ENCODE results near the gene KLF11. TPM values are rescaled to one million over a fixed set of nuclear protein-coding genes. Genes with fewer than 3 reads are reported as not detected.
A peak's percentile ranks its signal among the peaks of the same experiment; 100 is the strongest.
"Not testable (repeated sequence)": the region's sequence is repeated elsewhere in the genome, so short reads cannot be mapped to it uniquely, and the experiment has no call there.

The KLF11 gene
- total RNA-seq, 4 donors from 2014 or later = 42.5 to 86.1 (median 61.2) TPM

DNA sequence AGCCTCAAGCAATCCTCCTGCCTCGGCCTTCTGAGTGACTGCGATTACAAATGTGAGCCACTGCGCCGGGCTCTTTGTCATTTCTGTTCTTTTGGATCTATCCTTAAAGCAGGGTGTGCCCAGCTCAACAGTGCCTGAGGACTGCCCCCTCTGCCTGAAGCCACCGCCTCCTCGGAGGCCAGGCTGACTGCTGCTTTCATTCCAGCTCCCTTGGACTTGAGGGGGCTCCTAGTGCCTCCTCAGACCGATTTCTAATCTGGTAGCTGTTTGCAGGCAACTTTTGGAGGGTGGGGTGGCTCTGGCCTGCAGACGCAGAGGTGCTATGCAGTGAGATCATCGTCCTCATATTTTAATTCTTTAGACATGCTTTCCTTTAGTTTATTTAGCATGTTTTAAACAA, 35.9 kb upstream of the KLF11 start:
- 38 to 47% methylated on average over 9 of the region's 9 CpGs for WGBS, 2 donors
- no peak for TF ChIP-seq POLR2A (IDR thresholded peaks at IDR 0.05)
- TF ChIP-seq, protein P1, sequence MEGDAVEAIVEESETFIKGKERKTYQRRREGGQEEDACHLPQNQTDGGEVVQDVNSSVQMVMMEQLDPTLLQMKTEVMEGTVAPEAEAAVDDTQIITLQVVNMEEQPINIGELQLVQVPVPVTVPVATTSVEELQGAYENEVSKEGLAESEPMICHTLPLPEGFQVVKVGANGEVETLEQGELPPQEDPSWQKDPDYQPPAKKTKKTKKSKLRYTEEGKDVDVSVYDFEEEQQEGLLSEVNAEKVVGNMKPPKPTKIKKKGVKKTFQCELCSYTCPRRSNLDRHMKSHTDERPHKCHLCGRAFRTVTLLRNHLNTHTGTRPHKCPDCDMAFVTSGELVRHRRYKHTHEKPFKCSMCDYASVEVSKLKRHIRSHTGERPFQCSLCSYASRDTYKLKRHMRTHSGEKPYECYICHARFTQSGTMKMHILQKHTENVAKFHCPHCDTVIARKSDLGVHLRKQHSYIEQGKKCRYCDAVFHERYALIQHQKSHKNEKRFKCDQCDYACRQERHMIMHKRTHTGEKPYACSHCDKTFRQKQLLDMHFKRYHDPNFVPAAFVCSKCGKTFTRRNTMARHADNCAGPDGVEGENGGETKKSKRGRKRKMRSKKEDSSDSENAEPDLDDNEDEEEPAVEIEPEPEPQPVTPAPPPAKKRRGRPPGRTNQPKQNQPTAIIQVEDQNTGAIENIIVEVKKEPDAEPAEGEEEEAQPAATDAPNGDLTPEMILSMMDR (IDR thresholded peaks at IDR 0.05) = no peak
- no peak overlapping the region for H3K4me3 ChIP-seq (ENCODE audit: low read depth, poor library complexity, severe bottlenecking)
- intact Hi-C loops (cut with DNase I; ENCODE audit: low total_unique reads) = no loop called here
- no peak for DNase-seq (ENCODE audit: low spot score in 2 of 2)

DNA sequence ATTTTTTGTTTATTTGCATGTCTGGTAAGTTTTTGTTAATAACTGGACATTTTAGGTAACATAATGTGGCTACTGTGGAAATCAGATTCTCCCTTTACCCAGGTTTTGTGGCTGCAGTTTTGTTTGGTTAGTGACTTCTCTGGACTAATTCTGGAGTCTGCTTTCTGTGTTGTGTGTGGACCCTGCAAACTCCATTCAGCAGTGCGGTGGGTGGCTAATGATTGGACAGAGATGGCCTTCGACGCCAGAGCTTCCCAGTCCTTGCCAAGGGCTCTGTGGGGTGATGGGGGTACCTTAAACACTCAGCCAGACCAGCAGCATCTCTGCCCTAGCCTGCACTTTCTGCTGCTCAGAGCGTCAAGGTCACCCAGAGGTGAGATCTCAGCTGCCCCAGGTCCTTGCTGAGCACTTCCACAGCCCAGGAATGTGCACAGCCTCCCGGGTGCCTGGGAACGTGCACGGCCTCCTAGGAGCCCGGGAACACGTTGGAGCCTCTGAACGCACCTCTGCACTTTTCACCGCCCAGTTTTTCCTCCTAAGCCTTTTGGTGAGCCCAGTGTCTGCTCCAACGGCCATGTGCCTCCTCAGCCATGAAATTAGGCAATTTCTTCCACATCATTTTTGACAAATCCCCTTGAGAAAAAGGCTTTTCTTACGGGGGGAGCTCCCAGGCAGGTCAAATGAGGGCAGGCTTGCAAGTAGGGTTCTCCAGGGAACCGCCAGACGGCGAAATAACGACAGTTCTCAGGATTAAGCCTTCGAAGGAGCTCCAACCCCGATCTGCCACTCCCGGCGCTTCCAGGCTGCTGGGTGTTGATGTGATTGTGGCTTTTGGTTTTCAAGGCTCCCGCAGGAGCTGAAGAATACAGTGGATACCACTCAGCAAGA, 35.2 kb upstream of the KLF11 start:
- 67 to 73% methylated on average over 22 of the region's 22 CpGs for WGBS, 2 donors
- TF ChIP-seq POLR2A (IDR thresholded peaks at IDR 0.05) = no peak
- TF ChIP-seq, protein P1 (IDR thresholded peaks at IDR 0.05) = no peak
- no peak for DNase-seq (ENCODE audit: low spot score in 2 of 2)
- no peak overlapping the region for H3K4me3 ChIP-seq (ENCODE audit: low read depth, poor library complexity, severe bottlenecking)
- intact Hi-C loops (cut with DNase I; ENCODE audit: low total_unique reads) = no loop called here

DNA sequence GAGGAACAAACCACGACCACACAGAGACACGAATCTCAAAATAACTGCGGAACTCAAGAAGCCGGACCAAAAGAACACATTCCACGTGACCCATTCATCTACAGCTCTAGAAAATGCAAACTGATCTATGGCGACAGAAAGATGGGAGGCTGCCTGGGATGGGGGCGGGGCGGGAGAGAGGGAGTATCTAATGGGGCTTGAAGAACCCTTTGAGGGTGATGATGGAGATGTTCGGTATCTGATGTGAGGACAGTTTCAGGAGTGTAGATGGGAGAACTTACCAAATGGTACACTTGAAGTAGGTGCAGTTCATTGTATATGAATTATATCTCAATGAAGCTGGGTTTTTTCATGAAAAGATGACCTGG, 34.6 kb upstream of the KLF11 start:
- intact Hi-C loops (cut with DNase I; ENCODE audit: low total_unique reads) = no loop called here
- DNase-seq (ENCODE audit: low spot score in 2 of 2) = no peak
- no peak for TF ChIP-seq POLR2A (IDR thresholded peaks at IDR 0.05)
- TF ChIP-seq, protein P1 (IDR thresholded peaks at IDR 0.05) = no peak

DNA sequence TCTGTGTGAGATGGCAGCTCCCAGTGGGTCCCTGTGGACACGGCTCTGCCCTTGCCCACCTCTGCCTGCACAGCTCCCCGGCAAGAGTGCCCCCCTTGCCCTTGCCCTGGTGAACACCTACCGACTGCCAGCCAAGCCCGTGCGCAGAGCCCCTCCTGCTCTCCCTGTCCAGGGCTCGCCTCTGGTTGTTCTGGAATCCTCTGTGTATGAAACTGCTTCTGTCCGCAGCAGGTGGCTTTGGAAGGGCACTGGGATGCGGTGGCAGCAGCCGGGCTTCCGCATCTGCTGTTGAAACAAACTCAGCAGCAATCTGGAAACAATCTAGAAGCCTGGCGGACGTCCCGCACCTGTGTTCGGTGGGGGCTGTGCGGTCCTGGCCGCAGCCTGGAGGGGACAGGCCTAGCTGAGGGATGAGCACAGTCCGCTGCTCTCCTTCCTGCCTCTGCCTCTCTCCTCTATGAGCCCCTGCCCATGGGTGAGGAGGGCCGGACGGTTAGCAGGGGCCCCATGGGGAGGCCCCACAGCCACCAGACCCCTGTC, 34.0 kb upstream of the KLF11 start:
- H3K4me3 ChIP-seq (ENCODE audit: low read depth, poor library complexity, severe bottlenecking) = no peak overlapping the region
- no peak for DNase-seq (ENCODE audit: low spot score in 2 of 2)
- TF ChIP-seq, protein P1 (IDR thresholded peaks at IDR 0.05) = no peak
- no peak for TF ChIP-seq POLR2A (IDR thresholded peaks at IDR 0.05)
- WGBS, 2 donors = 83 to 88% methylated on average over 17 to 19 of the region's 19 CpGs
- intact Hi-C loops (cut with DNase I; ENCODE audit: low total_unique reads) = no loop called here

More for the DNA sequence above, 34.6 kb upstream of the KLF11 start:
- 70% methylated on average over 9 of the region's 9 CpGs for WGBS, 2 donors
- no peak overlapping the region for H3K4me3 ChIP-seq (ENCODE audit: low read depth, poor library complexity, severe bottlenecking)

DNA sequence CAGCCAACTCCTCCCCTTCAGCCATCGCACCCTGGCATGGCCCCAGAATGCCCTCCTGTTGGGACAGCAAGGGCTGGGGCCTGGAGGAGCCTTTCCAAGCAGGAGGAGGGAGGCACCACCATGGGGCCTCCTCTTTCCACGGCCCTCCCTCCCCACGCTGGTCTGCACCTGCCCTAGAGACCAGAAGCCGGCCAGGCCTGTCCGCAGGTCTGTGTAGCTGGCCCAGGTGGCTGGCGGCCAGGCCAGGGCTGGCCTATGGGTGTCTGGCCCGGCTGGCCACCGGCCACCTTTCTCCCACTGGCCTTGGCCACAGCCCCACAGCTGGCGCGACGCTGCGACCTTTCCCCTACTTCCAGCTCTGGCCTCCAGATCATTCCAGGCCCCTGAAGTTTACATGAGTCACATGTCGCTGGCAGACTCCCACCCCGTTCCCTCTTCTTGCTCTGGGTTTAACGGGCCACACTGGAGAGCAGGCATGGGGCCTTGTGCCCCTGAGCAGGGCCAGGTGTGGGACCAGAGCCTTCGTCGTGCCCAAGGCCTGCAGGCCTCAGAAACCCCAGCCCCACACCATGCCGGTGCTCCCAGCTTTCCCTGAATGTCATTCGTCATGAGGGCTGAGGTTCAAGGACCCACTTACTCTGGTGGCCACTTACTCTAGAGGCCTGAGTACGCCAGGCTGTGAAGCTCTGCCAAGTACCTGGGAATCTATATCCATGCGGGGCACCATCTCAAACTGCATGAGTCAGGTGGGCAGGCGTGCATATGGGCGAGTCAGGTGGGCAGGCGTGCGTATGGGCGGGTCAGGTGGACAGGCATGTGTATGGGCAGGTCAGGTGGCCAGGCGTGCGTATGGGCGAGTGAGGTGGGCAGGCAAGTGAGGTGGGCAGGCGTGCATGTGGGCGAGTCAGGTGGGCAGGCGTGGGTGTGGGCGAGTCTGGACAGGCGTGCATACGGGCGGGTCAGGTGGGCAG, 33.3 kb upstream of the KLF11 start:
- intact Hi-C loops (cut with DNase I; ENCODE audit: low total_unique reads) = no loop called here
- 81% methylated on average over 32 to 36 of the region's 36 CpGs for WGBS, 2 donors
- no peak for TF ChIP-seq POLR2A (IDR thresholded peaks at IDR 0.05)
- TF ChIP-seq, protein P1 (IDR thresholded peaks at IDR 0.05) = peak in 1 of 3 donors; percentile 11
- DNase-seq (ENCODE audit: low spot score in 2 of 2) = peak in 1 of 2 donors; percentile 93
- H3K4me3 ChIP-seq (ENCODE audit: low read depth, poor library complexity, severe bottlenecking) = no peak overlapping the region

DNA sequence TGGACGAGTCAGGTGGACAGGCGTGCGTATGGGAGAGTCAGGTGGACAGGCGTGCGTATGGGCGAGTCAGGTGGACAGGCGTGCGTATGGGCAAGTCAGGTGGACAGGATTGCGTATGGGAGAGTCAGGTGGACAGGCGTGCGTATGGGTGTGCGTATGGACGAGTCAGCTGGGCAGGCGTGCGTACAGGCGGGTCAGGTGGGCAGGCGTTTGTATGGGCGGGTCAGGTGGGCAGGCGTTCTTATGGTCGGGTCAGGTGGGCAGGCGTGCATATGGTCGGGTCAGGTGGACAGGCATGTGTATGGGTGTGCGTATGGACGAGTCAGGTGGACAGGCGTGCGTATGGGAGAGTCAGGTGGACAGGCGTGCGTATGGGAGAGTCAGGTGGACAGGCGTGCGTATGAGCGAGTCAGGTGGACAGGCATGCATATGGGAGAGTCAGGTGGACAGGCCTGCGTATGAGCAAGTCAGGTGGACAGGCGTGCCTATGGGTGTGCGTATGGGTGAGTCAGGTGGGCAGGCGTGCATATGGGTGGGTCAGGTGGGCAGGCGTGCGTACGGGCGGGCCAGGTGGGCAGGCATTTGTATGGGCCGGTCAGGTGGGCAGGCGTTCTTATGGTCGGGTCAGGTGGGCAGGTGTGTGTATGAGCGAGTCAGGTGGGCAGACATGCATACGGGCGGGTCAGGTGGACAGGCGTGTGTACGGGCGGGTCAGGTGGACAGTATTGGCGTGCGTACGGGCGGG, 32.3 kb upstream of the KLF11 start:
- H3K4me3 ChIP-seq (ENCODE audit: low read depth, poor library complexity, severe bottlenecking); intact Hi-C loops (cut with DNase I; ENCODE audit: low total_unique reads); DNase-seq (ENCODE audit: low spot score in 2 of 2): not testable (repeated sequence)
- 92% methylated on average over 52 of the region's 52 CpGs for WGBS, 2 donors

DNA sequence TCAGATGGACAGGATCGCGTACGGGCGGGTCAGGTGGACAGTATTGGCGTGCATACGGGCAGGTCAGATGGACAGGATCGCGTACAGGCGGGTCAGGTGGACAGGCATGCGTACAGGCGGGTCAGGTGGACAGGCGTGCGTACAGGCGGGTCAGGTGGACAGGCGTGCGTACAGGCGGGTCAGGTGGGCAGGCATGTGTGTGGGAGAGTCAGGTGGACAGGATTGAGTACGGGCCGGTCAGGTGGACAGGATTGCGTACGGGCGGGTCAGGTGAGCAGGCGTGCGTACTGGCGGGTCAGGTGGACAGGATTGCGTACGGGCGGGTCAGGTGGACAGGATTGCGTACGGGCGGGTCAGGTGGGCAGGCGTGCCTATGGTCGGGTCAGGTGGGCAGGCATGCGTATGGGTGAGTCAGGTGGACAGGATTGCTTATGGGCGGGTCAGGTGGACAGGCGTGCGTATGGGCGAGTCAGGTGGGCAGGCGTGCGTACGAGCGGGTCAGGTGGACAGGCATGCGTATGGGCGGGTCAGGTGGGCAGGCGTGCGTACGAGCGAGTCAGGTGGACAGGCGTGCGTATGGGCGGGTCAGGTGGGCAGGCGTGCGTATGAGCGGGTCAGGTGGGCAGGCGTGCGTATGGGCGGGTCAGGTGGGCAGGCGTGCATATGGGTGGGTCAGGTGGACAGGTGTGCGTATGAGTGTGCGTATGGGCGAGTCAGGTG, 31.6 kb upstream of the KLF11 start:
- 91% methylated on average over 61 of the region's 61 CpGs for WGBS, 2 donors
- DNase-seq (ENCODE audit: low spot score in 2 of 2); H3K4me3 ChIP-seq (ENCODE audit: low read depth, poor library complexity, severe bottlenecking); intact Hi-C loops (cut with DNase I; ENCODE audit: low total_unique reads): not testable (repeated sequence)

Measured in lower leg skin (tissue), 4 donors.